ENCODE measurements around the gene NELFCD.

NELFCD gene

DNA sequence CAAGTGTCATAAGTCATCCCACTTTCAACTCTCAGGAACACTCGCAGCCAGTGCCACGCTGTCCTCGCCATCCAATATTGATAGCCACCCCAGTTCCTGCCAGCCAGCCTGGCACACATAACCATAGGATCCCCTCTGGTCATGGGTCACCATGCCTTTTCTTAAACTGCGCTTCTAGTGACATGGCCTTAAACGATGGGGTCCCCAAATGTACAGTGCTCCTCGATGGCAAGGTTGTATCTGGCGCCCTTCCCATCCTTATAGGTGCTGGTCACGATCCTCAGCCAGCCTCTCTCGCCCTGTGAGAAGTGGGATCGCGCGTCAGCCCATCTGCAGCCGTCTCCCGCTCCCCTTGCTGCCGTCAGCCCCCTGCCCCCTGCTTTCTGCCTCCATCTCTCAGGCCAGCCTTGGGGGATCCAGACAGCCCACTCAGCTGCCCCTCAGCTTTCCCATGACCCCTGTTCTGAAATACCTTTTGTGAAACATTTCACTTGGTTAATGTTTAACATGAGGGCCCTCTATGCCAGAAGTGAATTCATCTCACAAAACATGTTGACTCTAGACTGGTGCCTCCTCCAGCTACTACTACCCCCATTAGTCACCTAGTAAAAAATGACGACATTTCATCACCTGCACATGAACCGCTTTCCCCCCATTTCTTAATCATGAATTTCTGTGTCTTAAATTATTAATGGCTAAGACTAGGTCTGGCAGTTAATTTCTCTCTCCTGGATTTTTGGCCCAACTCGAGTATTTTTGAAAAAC, 14.6 kb downstream of the NELFCD start:
- DNase-seq, result no peak

DNA sequence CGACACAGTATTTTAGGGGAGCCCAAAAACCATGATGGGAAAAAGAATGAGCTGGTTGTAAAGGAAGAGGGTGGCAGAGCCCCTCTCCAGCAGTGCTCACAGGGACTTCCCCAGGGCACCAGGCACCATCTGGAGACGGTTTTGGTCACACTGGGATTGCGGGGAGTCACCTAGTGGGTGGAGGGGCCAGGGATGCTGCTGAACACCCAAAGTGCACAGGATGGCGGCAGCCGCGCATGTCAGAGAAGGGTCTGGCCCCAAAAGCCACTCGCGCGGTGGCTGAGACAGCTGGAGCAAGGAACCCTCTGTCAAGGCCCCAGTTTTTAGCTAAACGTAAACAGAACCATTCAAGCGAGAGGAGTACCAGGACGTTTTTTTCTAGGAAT, 15.2 kb downstream of the NELFCD start:
- DNase-seq, result no peak

DNA sequence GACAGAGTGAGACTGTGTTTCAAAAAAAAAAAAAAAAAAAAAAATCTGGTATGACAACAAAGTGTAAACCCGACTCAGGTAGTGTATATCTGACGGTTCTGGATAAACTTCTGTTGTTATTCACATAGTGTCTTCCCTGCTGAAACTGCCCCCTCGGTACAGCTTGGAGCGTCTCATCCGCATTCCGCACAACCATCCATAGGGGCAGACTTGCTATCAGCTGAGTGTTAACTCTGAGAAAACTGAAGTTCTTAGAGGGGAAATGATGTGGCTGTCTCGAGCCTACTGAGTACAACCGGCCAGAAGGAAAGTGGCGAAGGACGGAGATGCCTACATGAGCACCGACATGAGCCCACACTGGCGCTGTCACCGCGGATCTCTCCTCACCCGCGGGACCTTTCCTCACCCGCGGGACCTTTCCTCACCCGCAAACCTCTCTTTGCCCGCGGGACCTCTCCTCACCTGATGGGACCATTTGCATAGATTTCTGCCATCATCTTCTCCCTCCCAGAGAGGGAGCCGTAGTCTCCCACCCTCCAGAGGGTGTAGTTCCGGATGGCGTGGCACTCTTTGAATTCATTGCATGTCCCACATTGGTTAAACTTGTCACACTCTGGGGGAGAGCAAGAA, 16.2 kb downstream of the NELFCD start:
- DNase-seq, result no peak

DNA sequence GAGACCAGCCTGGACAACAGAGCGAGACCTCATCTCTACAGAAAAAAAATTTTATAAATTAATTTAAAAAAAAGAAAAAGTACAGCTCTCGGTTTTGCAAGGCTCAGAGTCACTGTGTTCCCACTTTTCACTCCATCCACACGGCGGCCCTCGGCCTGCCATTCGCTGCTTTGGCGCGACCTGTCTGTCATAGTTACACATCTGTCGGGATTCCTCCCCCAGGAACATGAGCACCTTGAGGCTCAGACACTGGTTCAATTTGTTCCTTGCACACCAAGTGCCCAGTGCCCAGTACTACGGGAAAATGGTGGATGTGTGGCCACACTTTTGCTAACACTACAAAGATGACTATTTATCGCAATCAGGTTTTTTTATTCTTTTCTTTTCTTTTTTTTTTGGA, 17.6 kb downstream of the NELFCD start:
- no peak for DNase-seq

DNA sequence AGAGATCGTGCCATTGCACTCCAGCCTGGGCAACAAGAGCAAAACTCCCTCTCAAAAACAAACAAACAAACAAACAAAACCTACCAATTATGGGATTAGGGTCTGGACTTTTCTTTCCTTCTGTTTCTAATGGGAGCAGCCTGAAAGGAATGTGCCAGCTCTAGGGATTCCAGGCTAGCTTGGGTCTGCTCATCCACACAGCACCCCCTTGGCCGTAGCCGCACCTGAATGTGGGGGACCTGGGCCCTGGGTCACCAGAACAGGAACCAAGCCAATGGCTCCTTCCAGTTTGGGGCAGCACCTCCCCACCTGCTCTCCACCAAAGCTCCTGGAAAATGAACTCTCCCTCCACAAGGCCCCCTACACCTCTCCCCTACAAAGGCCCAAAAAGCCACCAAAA, 19.3 kb downstream of the NELFCD start:
- no peak for DNase-seq

DNA sequence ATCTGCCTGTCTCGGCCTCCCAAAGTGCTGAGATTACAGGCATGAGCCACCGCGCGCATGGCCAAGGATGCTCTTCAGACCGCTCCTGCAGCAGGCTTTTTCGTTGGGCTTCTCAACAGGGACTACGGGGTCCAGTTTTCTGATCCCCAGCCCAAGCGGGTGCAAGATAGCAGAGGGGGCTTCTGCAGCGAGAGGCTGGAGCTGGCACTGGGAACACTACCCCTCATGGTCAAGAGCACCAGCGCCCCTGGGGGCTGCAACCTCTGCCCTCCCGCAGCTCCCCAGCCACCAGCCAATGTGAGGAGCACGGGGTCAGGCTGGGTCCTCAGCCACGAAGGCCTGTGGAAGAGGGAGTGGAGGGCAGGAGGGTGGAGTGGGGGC, 20.0 kb downstream of the NELFCD start:
- DNase-seq, result no peak

DNA sequence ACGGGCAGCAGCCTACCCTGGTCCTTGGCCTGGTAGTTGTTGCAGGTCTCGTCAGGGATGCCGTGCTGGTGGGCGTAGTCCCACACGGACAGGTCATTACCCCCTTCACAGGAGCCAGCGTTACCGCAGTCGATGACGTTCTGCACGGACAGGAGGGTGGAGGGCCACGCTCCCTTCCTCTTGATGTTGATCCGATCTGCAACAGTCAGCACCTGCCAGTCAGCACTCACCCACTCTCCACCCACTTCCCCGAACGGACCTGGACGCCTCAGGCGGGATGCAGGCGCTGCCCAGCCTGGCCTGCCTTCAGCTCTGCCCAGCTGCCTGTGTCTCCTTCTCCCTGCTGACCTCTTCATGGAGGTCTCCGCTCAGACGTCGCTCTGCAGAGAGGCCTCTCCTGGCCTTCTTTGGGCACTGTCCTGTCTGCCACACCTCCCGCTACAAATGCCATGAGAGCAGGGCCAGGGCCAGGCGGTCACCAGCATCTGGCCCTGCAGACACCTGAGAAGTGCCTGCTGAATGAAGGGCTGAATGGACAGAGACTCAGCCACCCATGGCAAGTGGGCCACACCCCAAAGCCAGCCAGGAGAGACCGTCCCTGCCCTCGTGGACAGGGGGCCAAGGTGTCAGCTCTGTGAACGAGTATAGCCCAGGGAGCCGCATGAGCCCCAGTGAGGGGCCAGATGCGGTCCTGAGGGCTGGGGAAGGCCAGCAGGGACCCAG, 20.6 kb downstream of the NELFCD start:
- DNase-seq, result no peak

DNA sequence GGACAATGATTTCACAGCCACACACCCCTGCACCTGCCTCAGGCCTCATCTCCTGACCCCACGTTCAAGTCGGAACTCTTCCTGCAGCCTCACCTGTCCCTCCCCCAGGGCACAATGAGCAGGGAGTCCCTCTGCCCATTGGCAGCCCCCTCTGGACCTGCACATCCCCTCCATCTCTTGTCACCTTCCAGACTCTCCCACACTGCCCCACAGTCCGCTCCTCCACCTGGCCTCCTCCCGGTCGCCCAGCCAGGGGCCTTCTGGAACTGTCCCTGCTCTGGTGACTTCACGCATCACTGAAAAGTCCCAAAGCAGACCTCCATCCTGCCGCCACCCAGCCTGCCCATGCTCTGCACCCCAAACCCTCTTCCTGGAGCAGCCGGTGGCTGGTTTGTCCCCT, 21.3 kb downstream of the NELFCD start:
- no peak for DNase-seq

DNA sequence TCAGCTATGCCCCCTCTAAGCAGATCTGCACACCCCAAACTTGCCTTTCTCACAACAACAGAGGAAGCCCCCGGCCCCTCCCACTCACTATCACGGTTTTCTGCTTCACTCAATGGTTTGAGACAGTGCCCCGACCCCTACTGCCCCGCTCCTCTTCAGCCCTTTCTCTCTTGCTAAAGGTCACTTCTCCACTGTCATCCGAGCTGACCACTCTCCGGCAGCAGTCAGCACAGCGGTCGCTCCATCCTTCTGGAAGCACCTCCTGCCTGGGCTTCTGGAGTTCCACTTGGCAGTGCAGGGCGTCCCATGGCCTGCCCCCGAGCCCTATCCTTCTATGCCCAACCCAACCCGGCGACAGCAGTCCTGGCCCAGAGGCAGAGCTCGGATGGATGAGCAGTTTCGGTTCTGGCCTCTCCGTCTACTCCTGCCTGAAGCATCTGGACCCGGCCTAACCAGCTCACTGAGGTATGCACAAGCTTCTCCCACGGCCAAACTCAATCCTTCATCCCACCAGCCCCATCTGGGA, 21.9 kb downstream of the NELFCD start:
- no peak for DNase-seq

DNA sequence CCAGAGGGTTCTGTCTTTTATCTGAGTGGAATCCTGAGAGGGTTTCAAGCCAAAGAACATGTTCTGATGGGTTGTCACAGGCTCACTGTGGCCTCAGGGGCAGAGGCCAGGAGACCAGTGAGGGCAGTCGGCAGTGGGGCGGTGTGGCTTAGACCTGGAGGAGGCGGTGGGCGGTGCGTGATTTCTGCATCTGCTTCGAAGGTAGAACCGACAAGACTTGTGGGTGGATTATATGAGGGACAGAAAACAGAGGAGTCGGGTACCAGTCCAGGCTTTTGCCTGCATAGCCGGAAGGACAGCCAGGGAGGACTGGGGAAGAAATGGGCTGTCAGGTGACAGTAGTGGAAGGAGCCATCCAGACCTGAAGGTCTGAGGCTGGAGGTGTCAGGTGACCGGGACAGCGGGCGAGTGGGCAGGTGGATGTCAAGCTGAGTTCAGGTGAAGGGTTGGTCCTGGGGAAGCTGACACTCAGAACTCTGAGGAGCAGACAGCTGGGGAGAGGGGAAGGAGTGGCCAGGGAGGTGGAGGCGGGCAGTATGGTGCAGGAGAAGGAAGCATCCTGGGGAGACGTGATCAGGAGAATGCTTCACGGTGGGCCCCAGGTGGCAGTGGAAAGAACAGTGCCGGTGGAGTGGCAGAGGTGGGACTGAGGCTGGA, 22.9 kb downstream of the NELFCD start:
- DNase-seq, result no peak

DNA sequence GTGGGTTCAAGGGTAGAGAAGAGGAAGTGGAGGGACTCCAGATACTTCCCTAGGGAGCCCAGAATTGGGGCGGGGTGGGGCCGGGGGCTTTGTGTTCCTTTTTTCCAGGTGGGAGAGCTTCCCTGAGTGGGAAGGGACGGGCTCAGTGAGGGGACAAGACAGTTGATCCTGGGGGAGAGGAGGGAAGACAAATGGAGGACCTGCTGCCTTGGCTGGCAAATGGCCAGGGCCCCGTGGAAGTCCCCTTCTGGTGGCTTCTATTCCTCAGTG, 23.4 kb downstream of the NELFCD start:
- DNase-seq, result peak in 1 of 4 experiments; percentile 15

DNA sequence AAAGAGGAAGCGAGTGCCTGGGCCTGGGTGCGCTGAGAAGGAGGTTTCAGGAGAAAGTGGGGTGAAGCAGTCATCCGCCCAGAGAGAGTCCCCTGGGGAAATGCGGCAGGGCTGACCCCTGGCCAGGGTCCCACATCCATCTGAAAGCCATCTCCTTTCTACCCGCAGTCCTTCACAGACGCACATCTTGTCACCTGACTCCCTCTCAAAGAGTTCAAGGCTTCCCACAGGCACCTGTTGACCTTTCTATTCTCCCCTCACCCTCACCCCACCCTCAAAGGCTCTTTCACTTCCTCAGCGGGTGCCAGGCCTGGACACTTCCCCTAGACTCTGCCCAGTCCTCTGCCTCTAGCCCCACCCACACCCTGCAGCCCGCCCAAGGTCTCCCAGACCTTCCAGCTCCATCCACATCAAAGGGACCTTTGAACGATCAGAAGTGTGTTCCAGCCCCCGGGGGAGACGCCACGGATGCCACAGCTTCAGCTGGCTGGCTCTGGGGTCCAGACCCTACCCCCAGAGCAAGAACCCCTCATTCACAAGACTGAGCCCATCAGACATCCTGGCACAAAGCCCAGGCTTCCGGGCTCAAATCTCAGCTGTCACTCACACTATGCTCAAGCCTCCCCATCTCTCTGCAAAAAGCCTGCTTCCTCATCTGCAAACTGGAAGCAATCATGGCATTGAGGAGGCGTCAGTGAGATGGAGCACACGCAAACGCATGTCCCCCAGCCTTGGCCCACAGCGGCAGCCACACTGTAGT, 23.9 kb downstream of the NELFCD start:
- DNase-seq, result peak in 3 of 4 experiments; percentile 9 to 29 (median 12)

DNA sequence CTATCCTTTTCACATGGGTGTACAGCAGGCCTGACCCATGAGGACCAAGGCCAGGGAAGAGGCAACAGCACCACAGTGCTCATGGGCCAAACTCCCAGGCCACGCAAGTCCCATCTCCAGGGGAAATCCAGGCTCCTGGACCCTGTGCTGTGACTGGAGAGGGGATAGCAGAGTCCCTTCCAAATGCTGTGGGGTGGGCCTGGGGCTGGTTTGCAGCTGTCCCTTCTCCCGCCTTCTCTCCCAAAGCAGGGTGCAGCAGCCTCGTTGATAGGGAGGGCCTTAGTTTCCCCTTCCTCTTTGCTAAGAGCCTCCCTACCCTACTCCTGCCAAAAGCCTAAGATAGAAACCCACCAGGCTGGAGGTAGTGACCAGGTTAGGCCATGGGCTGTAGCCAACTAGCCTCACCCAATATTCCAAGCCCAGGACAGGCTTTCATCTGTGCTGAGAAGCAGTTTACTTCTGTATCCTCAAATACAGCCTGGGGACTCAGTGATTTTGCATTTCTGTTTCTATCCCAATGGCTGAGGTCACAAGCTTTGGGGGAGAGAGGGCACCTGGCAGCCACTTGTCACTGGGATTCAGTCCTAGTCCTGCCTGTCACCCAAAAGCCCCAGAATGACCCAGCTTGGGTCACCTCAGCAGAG, 24.6 kb downstream of the NELFCD start:
- DNase-seq, result no peak

DNA sequence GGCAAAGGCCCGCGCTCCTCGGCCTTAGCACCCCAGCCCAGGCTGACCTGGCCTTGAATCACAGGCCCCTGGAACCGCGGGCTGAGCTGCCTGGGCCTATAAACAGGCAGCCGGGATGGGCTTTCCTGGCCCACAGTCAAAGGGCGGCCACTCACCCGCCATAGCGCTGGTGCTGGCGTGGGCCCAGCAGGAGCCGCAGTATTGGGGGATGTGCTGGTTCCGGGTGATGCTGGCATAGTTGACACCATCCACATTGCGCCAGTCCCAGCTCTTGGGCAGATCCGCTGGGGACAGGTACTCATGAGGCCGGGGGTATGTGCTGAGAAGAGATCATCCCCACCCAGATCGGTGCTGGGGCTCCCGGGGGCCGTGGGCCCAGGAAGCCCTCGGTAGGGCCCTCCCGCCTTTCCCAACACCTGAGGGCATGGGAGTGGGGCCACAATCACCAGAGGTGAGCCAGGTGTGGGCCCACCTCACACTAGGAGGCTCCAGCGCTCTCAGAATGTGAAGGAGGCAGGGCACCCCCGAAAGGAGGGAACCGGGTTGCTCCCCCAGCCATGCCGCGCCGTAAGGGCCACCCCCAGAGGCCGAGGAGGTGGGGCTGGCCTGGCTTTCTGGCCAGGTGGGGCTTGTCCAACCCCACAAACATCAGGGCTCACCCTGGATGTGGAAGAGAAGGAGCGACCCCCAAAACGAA, 25.3 kb downstream of the NELFCD start:
- DNase-seq, result no peak

DNA sequence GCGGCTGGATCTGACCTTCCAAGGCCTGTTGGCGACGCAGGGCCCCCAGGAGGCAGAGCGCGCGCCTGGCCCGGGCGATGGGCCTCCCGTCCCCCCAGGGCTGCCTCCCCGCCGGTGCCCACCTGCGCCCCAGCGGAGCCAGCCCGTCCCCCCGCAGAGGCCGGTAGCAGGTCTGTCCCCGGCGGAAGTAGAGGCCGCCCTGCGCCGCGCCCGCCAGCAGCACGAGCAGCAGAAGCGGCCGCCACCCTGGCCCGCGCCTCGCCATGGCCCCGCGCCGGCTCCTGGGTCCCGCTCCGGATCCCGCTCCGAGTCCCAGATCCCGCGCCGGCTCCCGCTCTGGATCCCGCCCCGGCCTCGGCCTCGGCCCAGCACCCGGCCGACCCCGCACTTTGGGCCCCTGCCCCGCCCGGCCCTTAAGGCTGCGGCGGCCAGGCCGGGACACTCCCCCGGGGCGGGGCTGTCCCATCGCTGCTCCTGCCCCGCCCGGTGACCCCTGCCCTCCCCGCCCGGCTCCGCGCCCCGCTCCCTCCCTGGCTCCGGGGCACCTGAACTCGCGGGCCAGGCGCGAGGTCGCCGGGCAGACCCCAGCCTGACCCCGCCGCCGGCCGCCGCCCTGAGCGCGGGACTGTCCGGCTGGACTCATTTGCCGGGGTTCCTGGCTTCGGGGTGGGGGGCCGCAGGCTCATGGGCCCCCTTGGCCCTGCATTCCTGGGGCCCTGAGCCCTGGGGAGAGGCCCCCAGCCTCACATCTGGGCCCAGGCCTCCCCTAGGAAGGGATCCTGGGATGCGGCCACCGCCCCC, 26.0 kb downstream of the NELFCD start, which contains the start of gene CTSZ:
CTSZ (minus strand) TSS at position 391 of the 801 bp plus-strand sequence; CDS start at position 265, 126 bp downstream.
- peak in 2 of 4 experiments; percentile 28 to 42 for DNase-seq

DNA sequence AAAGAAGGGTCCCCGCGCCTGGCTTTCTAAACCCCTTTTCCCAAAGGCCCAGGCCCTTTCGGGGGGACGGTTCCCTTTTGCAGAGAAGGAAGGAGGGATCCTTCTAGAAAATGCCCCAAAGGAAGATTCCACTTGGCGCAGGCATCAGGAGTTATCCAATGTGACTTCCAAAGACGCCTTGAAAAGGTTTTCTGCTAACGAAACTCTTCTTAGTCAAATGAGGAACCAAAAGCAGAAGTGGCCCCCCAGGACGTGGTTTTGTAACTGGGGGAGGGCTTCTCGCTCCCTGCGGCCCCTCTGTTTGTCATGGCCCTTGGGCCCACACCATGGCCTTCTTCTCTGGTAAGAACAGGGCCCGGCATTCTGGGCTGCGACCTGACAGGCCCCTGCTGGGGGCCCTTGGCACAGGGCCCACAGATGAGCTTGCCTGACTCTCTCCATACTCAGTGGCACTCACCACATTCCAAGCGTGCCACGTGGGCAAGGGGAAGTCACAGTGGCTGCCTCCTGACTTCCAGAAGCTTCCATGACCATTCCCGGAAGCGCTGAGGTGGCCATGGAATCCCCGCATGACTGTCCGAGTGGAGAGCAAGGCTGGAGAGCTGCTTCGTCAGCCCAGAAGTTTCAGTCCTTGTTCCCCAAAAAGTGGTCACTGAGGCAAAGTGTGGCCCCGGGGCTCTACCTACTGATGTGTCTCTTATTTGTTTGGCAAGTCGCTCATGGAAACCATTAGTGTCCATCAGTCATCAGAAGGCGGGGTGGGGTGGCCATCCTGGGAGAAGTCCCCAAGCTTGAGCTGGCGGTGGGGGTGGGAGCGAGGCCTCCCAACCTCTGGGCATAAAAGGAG, 26.8 kb downstream of the NELFCD start:
- DNase-seq, result no peak

DNA sequence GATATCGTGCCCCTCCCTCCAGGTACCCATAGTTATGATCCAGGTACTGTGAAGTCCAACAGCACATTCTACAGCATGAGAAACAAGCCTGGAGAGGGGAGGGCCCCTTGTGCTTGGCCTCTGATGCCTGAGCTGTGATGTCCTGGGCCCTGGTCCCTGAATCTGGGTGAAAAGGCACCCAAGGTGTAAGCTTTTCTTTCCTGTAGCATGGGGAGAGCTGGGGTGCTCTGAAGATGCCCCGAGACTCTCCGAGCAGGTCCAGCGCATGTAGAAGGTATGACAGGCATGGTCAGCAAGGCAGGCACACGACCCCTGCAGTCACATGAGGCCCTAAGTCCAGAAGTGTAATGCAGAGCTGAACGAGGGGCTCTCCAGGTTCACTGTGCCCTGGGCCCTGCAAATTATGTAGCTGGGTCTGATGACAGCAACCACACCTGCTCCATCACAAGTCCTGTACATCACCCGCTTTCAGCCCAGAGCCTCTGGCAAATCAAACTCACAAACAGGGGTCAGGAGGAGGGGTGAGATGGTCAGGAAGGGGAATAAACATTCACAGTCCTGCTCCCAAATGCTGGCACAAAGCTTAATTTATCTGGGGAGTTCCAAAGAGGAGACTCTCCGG, 27.8 kb downstream of the NELFCD start:
- DNase-seq, result no peak

DNA sequence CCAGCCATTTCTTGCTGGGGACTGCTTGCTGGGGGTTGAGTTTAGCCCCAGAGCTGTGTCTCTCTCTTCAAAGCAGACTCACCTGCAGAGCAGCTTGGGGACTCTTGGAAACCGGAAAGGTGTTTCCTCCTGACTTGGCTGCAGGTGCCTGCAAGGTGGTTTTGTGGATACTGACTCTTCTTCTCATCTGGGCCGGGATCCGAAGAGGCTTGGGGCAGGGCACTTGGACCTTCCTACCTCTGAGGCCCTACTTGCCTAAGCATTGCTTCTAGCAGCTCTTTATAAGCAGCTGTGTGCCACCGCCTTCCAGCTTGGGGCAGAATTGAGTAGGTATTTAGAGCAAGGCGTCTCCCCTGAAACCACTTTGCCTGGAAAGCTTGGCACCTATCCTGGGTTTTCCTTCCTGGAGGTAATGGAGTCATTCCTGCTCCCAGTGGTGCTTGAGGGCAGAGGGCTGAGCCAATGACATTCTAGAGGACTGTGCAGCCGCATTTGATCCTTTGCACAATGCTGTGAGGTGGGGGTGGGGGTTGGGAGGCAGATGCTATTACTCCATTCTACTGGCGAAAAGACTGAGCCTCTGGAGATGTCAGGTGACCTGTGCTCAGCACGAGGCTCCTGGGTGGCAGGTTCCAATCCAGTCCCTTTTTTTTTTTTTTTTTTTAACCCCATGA, 29.4 kb downstream of the NELFCD start:
- DNase-seq, result no peak

All from activated naive CD4-positive, alpha-beta T cell (primary cell).